Esophagus muscularis mucosa (tissue), 3 donors: ENCODE data around the gene ID3.

Experiments used
- CTCF ChIP-seq, 3 experiments: fragments of 200-600 bp in 2 of 3; fragments of 450-650 bp in 1 of 3; sonication (generic) in 2 of 3; IDR thresholded peaks; one replicate each; pipeline ENCODE4 v1.5.1; 2017 to 2019; ENCODE audit warnings: antibody characterized with exemption in 3 of 3, mild to moderate bottlenecking in 2 of 3, moderate library complexity in 1 of 3
- POLR2A ChIP-seq: fragments of 450-650 bp; IDR thresholded peaks from one replicate; pipeline ENCODE4 v1.6.1; 2017; ENCODE audit warnings: antibody characterized with exemption, moderate library complexity, mild to moderate bottlenecking, low read depth

- TF ChIP-seq CTCF (IDR thresholded peaks at IDR 0.05) (no peak), POLR2A (no peak)
These were observed 33.0 kb upstream of the ID3 start for GRCh38 chr1:23592209-23592892.
